Karpas-422 (cell line): ENCODE data around the gene C1orf21. TPM values are rescaled to one million over a fixed set of nuclear protein-coding genes. Genes with fewer than 3 reads are reported as not detected.

Experiments
- DNase-seq: peaks from one replicate; pipeline ENCODE4 v3.0.0-alpha.2; 2015
- H2AFZ ChIP-seq: fragments of 200-600 bp; sonication (generic); 2 replicates; pipeline ENCODE4 v1.6.1; 2014; ENCODE audit warnings: antibody characterized with exemption, low read length, mixed read lengths
- H3K27ac ChIP-seq: fragments of 200-600 bp; sonication (generic); 2 replicates; pipeline ENCODE4 v1.5.1; 2014; ENCODE audit warnings: mild to moderate bottlenecking, low read length, moderate library complexity
- H3K27me3 ChIP-seq: fragments of 200-600 bp; sonication (generic); 2 replicates; pipeline ENCODE4 v1.6.1; 2014; ENCODE audit warnings: low read length, mixed read lengths
- H3K36me3 ChIP-seq: fragments of 200-600 bp; sonication (generic); 2 replicates; pipeline ENCODE4 v1.6.1; 2014; ENCODE audit warnings: low read length, mixed read lengths; ENCODE audit not compliant: insufficient read depth
- H3K4me1 ChIP-seq: fragments of 200-600 bp; sonication (generic); 2 replicates; pipeline ENCODE4 v1.6.1; 2014; ENCODE audit warnings: mild to moderate bottlenecking, low read length, mixed read lengths
- H3K4me2 ChIP-seq: fragments of 200-600 bp; sonication (generic); 2 replicates; pipeline ENCODE4 v1.6.1; 2014; ENCODE audit warnings: low read length, low read depth, mild to moderate bottlenecking; ENCODE audit not compliant: poor library complexity, severe bottlenecking
- H3K4me3 ChIP-seq: fragments of 200-600 bp; sonication (generic); 2 replicates; pipeline ENCODE4 v1.5.1; 2014; ENCODE audit warnings: mild to moderate bottlenecking, antibody characterized with exemption, low read length, mixed read lengths
- H3K79me2 ChIP-seq: fragments of 200-600 bp; sonication (generic); 2 replicates; pipeline ENCODE4 v1.6.1; 2014; ENCODE audit warnings: mild to moderate bottlenecking, low read length, mixed read lengths
- H3K9ac ChIP-seq: fragments of 200-600 bp; sonication (generic); 2 replicates; pipeline ENCODE4 v1.6.0; 2014; ENCODE audit warnings: low read length
- H3K9me2 ChIP-seq: fragments of 200-600 bp; sonication (generic), shearing (Covaris generic); replicated peaks from 2 replicates; pipeline ENCODE4 v1.6.0; 2014; ENCODE audit warnings: mild to moderate bottlenecking, low read length, moderate library complexity; ENCODE audit not compliant: insufficient read depth
- H3K9me3 ChIP-seq: fragments of 300-700, 200-600 bp; sonication (generic); 2 replicates; pipeline ENCODE4 v1.6.1; 2014; ENCODE audit warnings: low read length, mixed read lengths
- H4K20me1 ChIP-seq: fragments of 200-600 bp; sonication (generic); 2 replicates; pipeline ENCODE4 v1.6.1; 2014; ENCODE audit warnings: mild to moderate bottlenecking, antibody characterized with exemption, low read length, low read depth; ENCODE audit not compliant: insufficient read depth
- total RNA-seq: library from RNA; depleted of rRNA; stranded (reverse); fragments of >200 nt; shearing (Covaris generic); gene quantifications from 2 replicates; pipeline ENCODE4 v1.2.3, GENCODE V29; 2014; ENCODE audit warnings: low replicate concordance

Gene C1orf21
- total RNA-seq, 1 experiment from 2014 or later = not detected

- no peaks in the 10 kb centered on the region for H3K9me2 ChIP-seq
- H4K20me1 ChIP-seq = no peaks in the 10 kb centered on the region
- no peaks in the 10 kb centered on the region for H3K9me3 ChIP-seq
- no peaks in the 10 kb centered on the region for H3K27me3 ChIP-seq
- no peak for DNase-seq
- H3K36me3 ChIP-seq = no peaks in the 10 kb centered on the region
- no peak overlapping the region for H3K4me3 ChIP-seq
- no peak overlapping the region for H3K9ac ChIP-seq
- H2AFZ ChIP-seq = no peak overlapping the region
- no peak overlapping the region for H3K27ac ChIP-seq
- H3K4me1 ChIP-seq = no peaks in the 10 kb centered on the region
- H3K79me2 ChIP-seq = no peaks in the 10 kb centered on the region
- H3K4me2 ChIP-seq = no peak overlapping the region
Measured at GRCh38 chr1:184577319-184577718, 190.5 kb downstream of the C1orf21 start.

- H3K4me1 ChIP-seq = no peaks in the 10 kb centered on the region
- H3K27me3 ChIP-seq = no peaks in the 10 kb centered on the region
- no peak overlapping the region for H3K9ac ChIP-seq
- no peaks in the 10 kb centered on the region for H3K9me2 ChIP-seq
- no peak overlapping the region for H2AFZ ChIP-seq
- H3K4me2 ChIP-seq = no peak overlapping the region
- H3K9me3 ChIP-seq = no peaks in the 10 kb centered on the region
- H3K79me2 ChIP-seq = no peaks in the 10 kb centered on the region
- H4K20me1 ChIP-seq = no peaks in the 10 kb centered on the region
- no peaks in the 10 kb centered on the region for H3K36me3 ChIP-seq
- no peak overlapping the region for H3K4me3 ChIP-seq
- DNase-seq = no peak
- no peak overlapping the region for H3K27ac ChIP-seq
Measured at GRCh38 chr1:184582411-184582810, 195.6 kb downstream of the C1orf21 start.

GRCh38 chr1:184583849-184584248, 197.0 kb downstream of the C1orf21 start:
- Histone ChIP-seq H3K4me1 (no peaks in the 10 kb centered on the region), H3K9me2 (no peaks in the 10 kb centered on the region)
- DNase-seq = no peak

GRCh38 chr1:184588701-184589100, 201.9 kb downstream of the C1orf21 start:
- H4K20me1 ChIP-seq = no peaks in the 10 kb centered on the region
- H2AFZ ChIP-seq = no peak overlapping the region
- H3K9ac ChIP-seq = no peak overlapping the region
- H3K9me2 ChIP-seq = no peaks in the 10 kb centered on the region
- no peaks in the 10 kb centered on the region for H3K36me3 ChIP-seq
- H3K4me1 ChIP-seq = no peaks in the 10 kb centered on the region
- H3K27ac ChIP-seq = no peak overlapping the region
- H3K79me2 ChIP-seq = no peaks in the 10 kb centered on the region
- no peak overlapping the region for H3K4me2 ChIP-seq
- H3K9me3 ChIP-seq = no peaks in the 10 kb centered on the region
- H3K4me3 ChIP-seq = no peak overlapping the region
- DNase-seq = no peak
- no peaks in the 10 kb centered on the region for H3K27me3 ChIP-seq

More at GRCh38 chr1:184583849-184584248, 197.0 kb downstream of the C1orf21 start:
- Histone ChIP-seq H3K4me3 (no peak overlapping the region), H3K4me2 (no peak overlapping the region), H3K27ac (no peak overlapping the region), H3K79me2 (no peaks in the 10 kb centered on the region), H3K9ac (no peak overlapping the region), H4K20me1 (no peaks in the 10 kb centered on the region), H3K9me3 (no peaks in the 10 kb centered on the region), H2AFZ (no peak overlapping the region), H3K36me3 (no peaks in the 10 kb centered on the region), H3K27me3 (no peaks in the 10 kb centered on the region)

GRCh38 chr1:184590163-184590750, 203.4 kb downstream of the C1orf21 start:
- H3K4me2 ChIP-seq = no peak overlapping the region
- no peak overlapping the region for H3K9ac ChIP-seq
- H3K4me1 ChIP-seq = no peaks in the 10 kb centered on the region
- H3K27me3 ChIP-seq = no peaks in the 10 kb centered on the region
- no peak overlapping the region for H3K4me3 ChIP-seq
- no peak for DNase-seq
- H3K27ac ChIP-seq = no peak overlapping the region
- no peaks in the 10 kb centered on the region for H3K79me2 ChIP-seq
- H3K9me3 ChIP-seq = no peaks in the 10 kb centered on the region
- no peaks in the 10 kb centered on the region for H3K36me3 ChIP-seq
- no peak overlapping the region for H2AFZ ChIP-seq
- no peaks in the 10 kb centered on the region for H3K9me2 ChIP-seq
- H4K20me1 ChIP-seq = no peaks in the 10 kb centered on the region

- Histone ChIP-seq H3K4me2 (no peak overlapping the region), H3K79me2 (no peaks in the 10 kb centered on the region), H3K36me3 (no peaks in the 10 kb centered on the region), H3K9me3 (no peaks in the 10 kb centered on the region), H3K9me2 (no peaks in the 10 kb centered on the region), H4K20me1 (no peaks in the 10 kb centered on the region), H2AFZ (no peak overlapping the region), H3K4me1 (no peaks in the 10 kb centered on the region), H3K9ac (no peak overlapping the region), H3K27me3 (no peaks in the 10 kb centered on the region), H3K27ac (no peak overlapping the region), H3K4me3 (no peak overlapping the region)
- no peak for DNase-seq
Measured at GRCh38 chr1:184593597-184593996, 206.8 kb downstream of the C1orf21 start.

- no peak overlapping the region for H3K9ac ChIP-seq
- no peaks in the 10 kb centered on the region for H3K9me3 ChIP-seq
- H3K4me3 ChIP-seq = no peak overlapping the region
- H3K27me3 ChIP-seq = no peaks in the 10 kb centered on the region
- H3K4me1 ChIP-seq = no peaks in the 10 kb centered on the region
- H3K4me2 ChIP-seq = no peak overlapping the region
- no peaks in the 10 kb centered on the region for H3K79me2 ChIP-seq
- no peaks in the 10 kb centered on the region for H3K9me2 ChIP-seq
- no peak for DNase-seq
- H2AFZ ChIP-seq = no peak overlapping the region
- no peak overlapping the region for H3K27ac ChIP-seq
- no peaks in the 10 kb centered on the region for H4K20me1 ChIP-seq
- no peaks in the 10 kb centered on the region for H3K36me3 ChIP-seq
Measured at GRCh38 chr1:184595596-184595995, 208.8 kb downstream of the C1orf21 start.

GRCh38 chr1:184596950-184597645, 210.3 kb downstream of the C1orf21 start:
- Histone ChIP-seq H3K9ac (no peak overlapping the region), H3K27me3 (no peaks in the 10 kb centered on the region), H4K20me1 (no peaks in the 10 kb centered on the region), H3K36me3 (no peaks in the 10 kb centered on the region), H3K27ac (no peak overlapping the region), H3K4me2 (no peak overlapping the region), H2AFZ (no peak overlapping the region), H3K9me3 (no peaks in the 10 kb centered on the region), H3K4me1 (no peaks in the 10 kb centered on the region), H3K4me3 (no peak overlapping the region), H3K79me2 (no peaks in the 10 kb centered on the region), H3K9me2 (no peaks in the 10 kb centered on the region)
- no peak for DNase-seq
